Right lung (tissue), 5 donors: Measurements from ENCODE around the gene ZFP36L1. TPM values are rescaled to one million over a fixed set of nuclear protein-coding genes. Genes with fewer than 3 reads are reported as not detected.
A peak's percentile ranks its signal among the peaks of the same experiment; 100 is the strongest.

Experiments used
- DNase-seq, 2 donors: peaks; one replicate each; pipeline ENCODE4 v3.0.0-alpha.2; 2013
- polyA plus RNA-seq, 5 donors: library from polyadenylated mRNA; unstranded; fragments of 120-200 nt; gene quantifications; one replicate each; pipeline versions ENCODE4 v1.2.1 to v1.2.3, GENCODE V29; 2013; ENCODE audit warnings: inconsistent platforms in 1 of 5, low replicate concordance in 1 of 5; ENCODE audit not compliant: insufficient read length in 5 of 5, insufficient read depth in 1 of 5

ZFP36L1 gene
- polyA plus RNA-seq, 5 donors: 423 to 620 (median 465) TPM

GRCh38 chr14:68785534-68786490 is 7.1 kb downstream of the ZFP36L1 start:
- peak in 1 of 2 donors; percentile 46 for DNase-seq

GRCh38 chr14:68784978-68785533 is 7.8 kb downstream of the ZFP36L1 start:
- DNase-seq: no peak

GRCh38 chr14:68784226-68784910 is 8.5 kb downstream of the ZFP36L1 start:
- no peak for DNase-seq

GRCh38 chr14:68783408-68784225 is 9.2 kb downstream of the ZFP36L1 start:
- DNase-seq: no peak

- no peak for DNase-seq
Observed at GRCh38 chr14:68782091-68782981, 10.5 kb downstream of the ZFP36L1 start.

GRCh38 chr14:68781161-68782021 is 11.5 kb downstream of the ZFP36L1 start:
- no peak for DNase-seq

GRCh38 chr14:68780358-68781160 is 12.3 kb downstream of the ZFP36L1 start:
- peak; percentile 77 to 78 for DNase-seq

GRCh38 chr14:68779761-68780323 is 13.0 kb downstream of the ZFP36L1 start:
- DNase-seq: no peak

GRCh38 chr14:68777644-68778043 is 15.2 kb downstream of the ZFP36L1 start:
- DNase-seq: no peak

- no peak for DNase-seq
Observed at GRCh38 chr14:68775614-68776126, 17.2 kb downstream of the ZFP36L1 start.

- DNase-seq: no peak
Observed at GRCh38 chr14:68774771-68775613, 17.9 kb downstream of the ZFP36L1 start.

GRCh38 chr14:68772761-68773381 is 20.0 kb downstream of the ZFP36L1 start:
- DNase-seq: no peak

GRCh38 chr14:68771631-68772030 is 21.2 kb downstream of the ZFP36L1 start:
- DNase-seq: no peak

- DNase-seq: no peak
Observed at GRCh38 chr14:68770553-68771286, 22.1 kb downstream of the ZFP36L1 start.

GRCh38 chr14:68770051-68770450 is 22.8 kb downstream of the ZFP36L1 start:
- DNase-seq: no peak

- DNase-seq: no peak
Observed at GRCh38 chr14:68768316-68768715, 24.6 kb downstream of the ZFP36L1 start.
